D721Med (cell line): ENCODE measurements around the gene PAAF1.

Source experiments
- DNase-seq: peaks from one replicate; pipeline ENCODE4 v3.0.0; 2011; ENCODE audit warnings: low spot score; ENCODE audit not compliant: insufficient read length
- FAIRE-seq: peaks from 2 replicates; lab custom pipeline; 2011; peaks lifted over from hg19 to GRCh38; lab: Jason Lieb, UNC
- CTCF ChIP-seq: IDR thresholded peaks from 2 replicates; pipeline ENCODE4 v1.5.1; 2012; ENCODE audit warnings: mild to moderate bottlenecking, control low read depth; ENCODE audit not compliant: insufficient read depth; ENCODE audit errors: missing control alignments

The PAAF1 gene

GRCh38 chr11:73962101-73962705 is 85.4 kb downstream of the PAAF1 start:
- TF ChIP-seq CTCF, result no peak
- DNase-seq (no peak), FAIRE-seq (no peak)

DNA sequence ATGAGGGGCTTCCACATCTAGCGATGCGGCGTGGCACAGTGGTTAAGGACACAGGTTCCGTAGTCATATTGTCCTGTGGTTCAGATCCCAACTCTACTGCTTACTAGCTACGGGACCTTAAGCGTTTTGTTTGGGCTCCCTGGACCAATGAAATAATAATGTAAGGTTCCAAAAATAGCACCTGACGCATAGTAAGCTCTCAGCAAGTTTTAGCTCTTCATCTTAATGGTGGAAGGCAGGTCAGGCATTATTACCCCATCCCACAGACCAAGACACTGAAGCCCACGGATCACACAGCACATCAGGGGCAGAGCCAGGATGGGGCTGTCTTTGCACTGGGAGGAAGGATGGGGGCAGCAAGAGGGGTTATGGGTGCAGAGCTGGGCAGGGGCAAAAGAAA is 87.1 kb downstream of the PAAF1 start:
- DNase-seq (no peak), FAIRE-seq (no peak)
- no peak for TF ChIP-seq CTCF

GRCh38 chr11:73965076-73965763 is 88.4 kb downstream of the PAAF1 start:
- no peak for FAIRE-seq
- no peak for DNase-seq
- TF ChIP-seq CTCF, result no peak

- DNase-seq (no peak), FAIRE-seq (no peak)
- TF ChIP-seq CTCF, result no peak
These were observed 88.9 kb downstream of the PAAF1 start for GRCh38 chr11:73965764-73966121.

- FAIRE-seq (no peak), DNase-seq (no peak)
- TF ChIP-seq CTCF, result no peak
These were observed 91.7 kb downstream of the PAAF1 start for GRCh38 chr11:73968356-73968966.

DNA sequence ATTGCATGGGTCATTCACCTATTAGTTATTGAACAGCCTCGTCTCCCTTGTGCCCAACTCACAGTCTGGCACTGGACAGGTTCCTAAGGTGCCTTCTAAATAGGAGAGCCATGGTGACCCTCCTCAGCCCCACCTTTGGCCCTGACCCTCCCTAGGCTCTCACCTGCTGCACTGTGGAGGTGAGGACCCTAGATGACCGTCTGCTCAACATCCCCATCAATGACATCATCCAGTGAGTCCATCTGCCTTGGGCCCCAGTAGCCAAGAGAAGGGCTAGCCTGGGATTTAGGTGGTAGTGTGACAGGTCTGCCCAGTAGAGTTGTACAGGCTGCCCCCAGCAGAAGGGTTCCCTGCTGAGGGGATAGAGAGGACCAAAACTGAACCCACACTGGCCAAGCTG is 92.3 kb downstream of the PAAF1 start:
- no peak for FAIRE-seq
- DNase-seq, result no peak
- TF ChIP-seq CTCF, result no peak
